Stimulated activated CD4-positive, alpha-beta T cell treated with anti-CD3 and anti-CD28 coated beads, Interleukin-1b, Interleukin-23, amount 100 ng/mL, for 1 hour (primary cell): Measurements from ENCODE around the gene SETD9.

ENCODE experiments used
- DNase-seq, 2 donors: peaks; one replicate each; pipeline ENCODE4 v3.0.0-alpha.2; 2020; ENCODE audit warnings: low read depth in 2 of 2

SETD9 gene

GRCh38 chr5:56909294-56910209 lies at the start of gene SETD9:
Gene SETD9, plus strand, starts transcription at chr5:56909596. Its CDS starts 50 bp downstream, at chr5:56909646.
- peak; percentile 67 for DNase-seq

GRCh38 chr5:56861893-56862485 lies 47.4 kb upstream of the SETD9 start:
- no peak for DNase-seq

- DNase-seq = no peak
Measured at GRCh38 chr5:56862909-56863308, 46.5 kb upstream of the SETD9 start.

- no peak for DNase-seq
Measured at GRCh38 chr5:56871777-56872176, 37.6 kb upstream of the SETD9 start.

- DNase-seq = no peak
Measured at GRCh38 chr5:56873056-56873455, 36.3 kb upstream of the SETD9 start.

- DNase-seq = no peak
Measured at GRCh38 chr5:56876327-56876726, 33.1 kb upstream of the SETD9 start.

- DNase-seq = no peak
Measured at GRCh38 chr5:56881571-56881970, 27.8 kb upstream of the SETD9 start.

GRCh38 chr5:56893251-56893951 lies 16.0 kb upstream of the SETD9 start:
- no peak for DNase-seq

- no peak for DNase-seq
Measured at GRCh38 chr5:56896763-56897162, 12.6 kb upstream of the SETD9 start.

GRCh38 chr5:56898213-56898612 lies 11.2 kb upstream of the SETD9 start:
- DNase-seq = no peak

- DNase-seq = no peak
Measured at GRCh38 chr5:56900395-56900794, 9.0 kb upstream of the SETD9 start.

- no peak for DNase-seq
Measured at GRCh38 chr5:56900858-56901578, 8.4 kb upstream of the SETD9 start.

- DNase-seq = no peak
Measured at GRCh38 chr5:56908942-56909293, 478 bp upstream of the SETD9 start.

GRCh38 chr5:56910210-56910965 lies 992 bp downstream of the SETD9 start:
- no peak for DNase-seq

- DNase-seq = no peak
Measured at GRCh38 chr5:56913766-56914165, 4.4 kb downstream of the SETD9 start.

GRCh38 chr5:56914678-56915077 lies 5.3 kb downstream of the SETD9 start:
- DNase-seq = no peak

- no peak for DNase-seq
Measured at GRCh38 chr5:56917534-56917933, 8.1 kb downstream of the SETD9 start.

GRCh38 chr5:56918054-56918453 lies 8.7 kb downstream of the SETD9 start:
- no peak for DNase-seq

GRCh38 chr5:56919942-56920662 lies 10.7 kb downstream of the SETD9 start:
- DNase-seq = no peak

GRCh38 chr5:56922922-56923321 lies 13.5 kb downstream of the SETD9 start:
- DNase-seq = no peak

GRCh38 chr5:56934325-56934724 lies 24.9 kb downstream of the SETD9 start:
- no peak for DNase-seq
